Measurements from ENCODE around the gene DIAPH1.

DNA sequence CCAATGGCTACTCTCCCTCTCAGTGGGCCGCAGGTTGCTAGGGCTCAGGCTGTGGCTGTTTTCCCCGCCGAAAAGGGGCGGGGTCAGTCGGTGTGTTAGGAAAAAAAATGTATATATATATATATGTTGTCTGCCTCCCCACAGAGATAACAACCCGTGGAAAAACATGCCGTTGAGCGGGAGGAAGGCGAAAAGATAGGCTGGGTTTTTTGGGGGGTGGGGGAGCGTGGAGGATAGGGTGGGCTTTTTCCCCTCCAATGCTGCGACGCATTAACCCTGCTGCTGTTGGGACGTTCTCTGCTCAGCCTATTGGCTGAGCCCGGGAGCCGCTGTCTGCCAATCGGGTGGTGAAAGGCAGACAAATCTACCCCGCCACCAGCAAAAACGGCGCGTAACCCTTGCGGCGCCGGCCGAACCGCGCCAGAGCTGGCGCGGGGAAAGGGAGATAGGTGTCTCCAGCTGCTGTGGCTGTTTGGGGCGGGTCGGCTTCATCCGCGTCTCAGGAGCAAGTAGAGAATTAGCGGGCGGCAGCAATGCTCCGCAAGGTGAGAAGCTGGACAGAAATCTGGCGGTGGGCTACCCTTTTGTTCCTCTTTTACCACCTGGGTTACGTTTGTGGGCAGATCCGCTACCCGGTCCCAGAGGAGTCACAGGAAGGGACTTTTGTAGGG, 134.0 kb downstream of the DIAPH1 start, which contains the start of gene PCDHGC4:
- TF ChIP-seq CTCF (IDR thresholded peaks at IDR 0.05): no peak
- TF ChIP-seq POLR2A (IDR thresholded peaks at IDR 0.05): no peak
- TF ChIP-seq POLR2AphosphoS5 (IDR thresholded peaks at IDR 0.05): no peak

All from breast epithelium (tissue), 3 donors.